Glutamatergic neuron (in vitro differentiated cells): ENCODE measurements around the gene PPP1R14C. TPM values are rescaled to one million over a fixed set of nuclear protein-coding genes. Genes with fewer than 3 reads are reported as not detected.

ENCODE experiments used
- DNase-seq: peaks from one replicate; pipeline ENCODE4 v3.0.0; 2022
- H3K27ac Mint-ChIP-seq: one replicate; pipeline ENCODE4 v1.8.0; 2020; ENCODE audit warnings: mild to moderate bottlenecking, mixed read lengths, inconsistent platforms; ENCODE audit not compliant: unreplicated experiment
- H3K27me3 Mint-ChIP-seq: one replicate; pipeline ENCODE4 v1.8.0; 2020; ENCODE audit warnings: mild to moderate bottlenecking, moderate library complexity, mixed read lengths, inconsistent platforms; ENCODE audit not compliant: unreplicated experiment
- H3K36me3 Mint-ChIP-seq: one replicate; pipeline ENCODE4 v1.8.0; 2020; ENCODE audit warnings: mild to moderate bottlenecking, mixed read lengths, inconsistent platforms; ENCODE audit not compliant: unreplicated experiment
- H3K4me1 Mint-ChIP-seq: one replicate; pipeline ENCODE4 v1.8.0; 2020; ENCODE audit warnings: mild to moderate bottlenecking, low read depth, mixed read lengths, inconsistent platforms; ENCODE audit not compliant: unreplicated experiment
- H3K4me3 Mint-ChIP-seq: one replicate; pipeline ENCODE4 v1.8.0; 2020; ENCODE audit warnings: mild to moderate bottlenecking, mixed read lengths, inconsistent platforms; ENCODE audit not compliant: unreplicated experiment
- H3K9me3 Mint-ChIP-seq: one replicate; pipeline ENCODE4 v1.8.0; 2020; ENCODE audit warnings: mild to moderate bottlenecking, moderate library complexity, mixed read lengths, inconsistent platforms; ENCODE audit not compliant: unreplicated experiment
- CTCF ChIP-seq: fragments of 200-600 bp; sonication (generic); IDR thresholded peaks from one replicate; pipeline ENCODE4 v1.5.0; 2021; ENCODE audit not compliant: partially characterized antibody, unreplicated experiment
- total RNA-seq: library from RNA; stranded (reverse); fragmentation: NEBNext Ultra II Directional; extraction: Animal tissue kit (Norgen Biotek cat#: 25700); gene quantifications from one replicate; pipeline ENCODE4 v1.2.1, GENCODE V29; 2021; ENCODE audit not compliant: unreplicated experiment

Gene PPP1R14C
- total RNA-seq, 1 donor from 2014 or later: 4.1 TPM

GRCh38 chr6:150272976-150273315 lies 130.1 kb downstream of the PPP1R14C start:
- peaks cover 25% of the 10 kb centered on the region for H3K27me3 Mint-ChIP-seq
- H3K9me3 Mint-ChIP-seq: peaks cover 35% of the 10 kb centered on the region
- peaks cover 6% of the 10 kb centered on the region for H3K36me3 Mint-ChIP-seq
- peak overlapping the region; percentile 36 for H3K4me3 Mint-ChIP-seq
- TF ChIP-seq CTCF: no peak
- peak overlapping the region; percentile 98 for H3K27ac Mint-ChIP-seq
- H3K4me1 Mint-ChIP-seq: peaks cover 70% of the 10 kb centered on the region
- DNase-seq: no peak

GRCh38 chr6:150273457-150274309 lies 130.8 kb downstream of the PPP1R14C start:
- Mint-ChIP-seq H3K36me3 (peaks cover 6% of the 10 kb centered on the region), H3K4me1 (peaks cover 63% of the 10 kb centered on the region), H3K9me3 (peaks cover 28% of the 10 kb centered on the region), H3K27me3 (peaks cover 20% of the 10 kb centered on the region), H3K4me3 (peak overlapping the region; percentile 38), H3K27ac (peak overlapping the region; percentile 98)
- DNase-seq: peak; percentile 84
- TF ChIP-seq CTCF: no peak

GRCh38 chr6:150275489-150275888 lies 132.6 kb downstream of the PPP1R14C start:
- peaks cover 6% of the 10 kb centered on the region for H3K36me3 Mint-ChIP-seq
- no peak for DNase-seq
- H3K4me1 Mint-ChIP-seq: peaks cover 54% of the 10 kb centered on the region
- peaks cover 20% of the 10 kb centered on the region for H3K27me3 Mint-ChIP-seq
- no peak overlapping the region for H3K4me3 Mint-ChIP-seq
- peak overlapping the region; percentile 48 for H3K27ac Mint-ChIP-seq
- TF ChIP-seq CTCF: no peak
- peaks cover 23% of the 10 kb centered on the region for H3K9me3 Mint-ChIP-seq

- H3K4me3 Mint-ChIP-seq: peak overlapping the region; percentile 32
- peaks cover 20% of the 10 kb centered on the region for H3K27me3 Mint-ChIP-seq
- H3K27ac Mint-ChIP-seq: no peak overlapping the region
- H3K9me3 Mint-ChIP-seq: peaks cover 23% of the 10 kb centered on the region
- peaks cover 11% of the 10 kb centered on the region for H3K36me3 Mint-ChIP-seq
- TF ChIP-seq CTCF: no peak
- DNase-seq: no peak
- peaks cover 46% of the 10 kb centered on the region for H3K4me1 Mint-ChIP-seq
Measured at GRCh38 chr6:150276168-150276936, 133.5 kb downstream of the PPP1R14C start.
